ENCODE results near the gene ARID3B. TPM values are rescaled to one million over a fixed set of nuclear protein-coding genes. Genes with fewer than 3 reads are reported as not detected.

Gene ARID3B
- total RNA-seq, 1 experiment from 2014 or later, result 12.7 TPM

DNA sequence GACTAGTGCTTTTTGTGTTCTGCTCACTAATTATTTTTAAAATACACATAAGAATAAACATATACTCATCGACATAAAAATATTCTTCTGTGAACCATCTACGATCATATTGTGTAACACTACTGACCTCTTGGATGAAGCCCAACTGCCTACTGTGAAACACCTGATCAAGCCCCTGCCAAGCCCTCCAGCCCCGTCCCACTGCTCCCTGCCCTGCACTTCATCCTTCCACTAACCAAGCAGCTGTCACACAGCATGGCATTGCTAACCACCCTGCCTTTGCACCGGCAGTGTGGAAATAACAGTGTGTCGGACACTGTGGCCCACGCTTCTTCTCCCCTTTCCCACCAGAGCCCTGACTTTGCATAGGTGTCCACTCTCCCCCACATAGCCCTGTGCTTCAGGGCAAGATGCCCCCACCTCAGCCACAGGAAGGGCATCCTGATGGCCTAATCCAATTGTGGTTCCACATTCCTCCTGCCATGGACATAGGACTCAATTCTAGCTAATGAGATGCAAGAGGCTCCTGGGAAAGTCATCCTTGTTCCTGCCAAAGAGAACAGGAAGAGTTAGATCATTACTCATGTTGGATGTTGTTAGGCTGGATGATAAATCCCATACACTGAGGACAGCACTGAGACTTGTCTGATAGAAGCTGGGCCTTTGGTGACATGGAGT lies 35.0 kb upstream of the ARID3B start:
- TF ChIP-seq, protein P1, sequence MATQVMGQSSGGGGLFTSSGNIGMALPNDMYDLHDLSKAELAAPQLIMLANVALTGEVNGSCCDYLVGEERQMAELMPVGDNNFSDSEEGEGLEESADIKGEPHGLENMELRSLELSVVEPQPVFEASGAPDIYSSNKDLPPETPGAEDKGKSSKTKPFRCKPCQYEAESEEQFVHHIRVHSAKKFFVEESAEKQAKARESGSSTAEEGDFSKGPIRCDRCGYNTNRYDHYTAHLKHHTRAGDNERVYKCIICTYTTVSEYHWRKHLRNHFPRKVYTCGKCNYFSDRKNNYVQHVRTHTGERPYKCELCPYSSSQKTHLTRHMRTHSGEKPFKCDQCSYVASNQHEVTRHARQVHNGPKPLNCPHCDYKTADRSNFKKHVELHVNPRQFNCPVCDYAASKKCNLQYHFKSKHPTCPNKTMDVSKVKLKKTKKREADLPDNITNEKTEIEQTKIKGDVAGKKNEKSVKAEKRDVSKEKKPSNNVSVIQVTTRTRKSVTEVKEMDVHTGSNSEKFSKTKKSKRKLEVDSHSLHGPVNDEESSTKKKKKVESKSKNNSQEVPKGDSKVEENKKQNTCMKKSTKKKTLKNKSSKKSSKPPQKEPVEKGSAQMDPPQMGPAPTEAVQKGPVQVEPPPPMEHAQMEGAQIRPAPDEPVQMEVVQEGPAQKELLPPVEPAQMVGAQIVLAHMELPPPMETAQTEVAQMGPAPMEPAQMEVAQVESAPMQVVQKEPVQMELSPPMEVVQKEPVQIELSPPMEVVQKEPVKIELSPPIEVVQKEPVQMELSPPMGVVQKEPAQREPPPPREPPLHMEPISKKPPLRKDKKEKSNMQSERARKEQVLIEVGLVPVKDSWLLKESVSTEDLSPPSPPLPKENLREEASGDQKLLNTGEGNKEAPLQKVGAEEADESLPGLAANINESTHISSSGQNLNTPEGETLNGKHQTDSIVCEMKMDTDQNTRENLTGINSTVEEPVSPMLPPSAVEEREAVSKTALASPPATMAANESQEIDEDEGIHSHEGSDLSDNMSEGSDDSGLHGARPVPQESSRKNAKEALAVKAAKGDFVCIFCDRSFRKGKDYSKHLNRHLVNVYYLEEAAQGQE (IDR thresholded peaks at IDR 0.05; ENCODE audit: insufficient read depth in 1 of 2, low read depth in 2 of 2, low read length in 1 of 2), result no peak
- no peak for TF ChIP-seq SIN3A (IDR thresholded peaks at IDR 0.05; ENCODE audit: borderline replicate concordance, insufficient read depth, low read depth, low read length)
- DNase-seq (ENCODE audit: low read depth, low spot score), result no peak
- H3K36me3 ChIP-seq (ENCODE audit: control insufficient read depth, insufficient read depth, low read length), result no peaks in the 10 kb centered on the region
- H3K4me3 ChIP-seq (ENCODE audit: low read depth in 2 of 2, low read length in 2 of 2), result no peak overlapping the region
- ChIA-PET CTCF (no interaction called here), POLR2A (no interaction called here)
- H3K4me1 ChIP-seq (ENCODE audit: control insufficient read depth, insufficient read depth, low read length), result no peaks in the 10 kb centered on the region
- in situ Hi-C loops (cut with HindIII; ENCODE audit: low pct_unique_long_range_greater_than_20kb, low sequenced_read_pairs) (no loop called here), intact Hi-C loops (cut with micrococcal nuclease; ENCODE audit: unreplicated experiment) (no loop called here)
- ATAC-seq, result no peak
- no peak overlapping the region for H3K27ac ChIP-seq (ENCODE audit: low read length)
- no TSS peak for BruUV-seq (replicated peaks)
- H3K9me3 ChIP-seq (ENCODE audit: control insufficient read depth, insufficient read depth, low read depth, low read length), result no peaks in the 10 kb centered on the region
- no peaks in the 10 kb centered on the region for H3K27me3 ChIP-seq (ENCODE audit: control insufficient read depth, insufficient read depth, low read length)

GRCh38 chr15:74506515-74506840 lies 34.5 kb upstream of the ARID3B start:
- CTCF ChIA-PET, result no interaction called here
- TF ChIP-seq TCF7L2 (IDR thresholded peaks at IDR 0.05; ENCODE audit: low read depth, low read length), result no peak
- TF ChIP-seq, protein P2, sequence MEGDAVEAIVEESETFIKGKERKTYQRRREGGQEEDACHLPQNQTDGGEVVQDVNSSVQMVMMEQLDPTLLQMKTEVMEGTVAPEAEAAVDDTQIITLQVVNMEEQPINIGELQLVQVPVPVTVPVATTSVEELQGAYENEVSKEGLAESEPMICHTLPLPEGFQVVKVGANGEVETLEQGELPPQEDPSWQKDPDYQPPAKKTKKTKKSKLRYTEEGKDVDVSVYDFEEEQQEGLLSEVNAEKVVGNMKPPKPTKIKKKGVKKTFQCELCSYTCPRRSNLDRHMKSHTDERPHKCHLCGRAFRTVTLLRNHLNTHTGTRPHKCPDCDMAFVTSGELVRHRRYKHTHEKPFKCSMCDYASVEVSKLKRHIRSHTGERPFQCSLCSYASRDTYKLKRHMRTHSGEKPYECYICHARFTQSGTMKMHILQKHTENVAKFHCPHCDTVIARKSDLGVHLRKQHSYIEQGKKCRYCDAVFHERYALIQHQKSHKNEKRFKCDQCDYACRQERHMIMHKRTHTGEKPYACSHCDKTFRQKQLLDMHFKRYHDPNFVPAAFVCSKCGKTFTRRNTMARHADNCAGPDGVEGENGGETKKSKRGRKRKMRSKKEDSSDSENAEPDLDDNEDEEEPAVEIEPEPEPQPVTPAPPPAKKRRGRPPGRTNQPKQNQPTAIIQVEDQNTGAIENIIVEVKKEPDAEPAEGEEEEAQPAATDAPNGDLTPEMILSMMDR (IDR thresholded peaks at IDR 0.05), result no peak
- TF ChIP-seq POLR2AphosphoS5 (IDR thresholded peaks at IDR 0.05; ENCODE audit: low read depth, low read length), result no peak
- TF ChIP-seq SIN3A (IDR thresholded peaks at IDR 0.05; ENCODE audit: borderline replicate concordance, insufficient read depth, low read depth, low read length), result no peak
- TF ChIP-seq, protein P1 (IDR thresholded peaks at IDR 0.05; ENCODE audit: insufficient read depth in 1 of 2, low read depth in 2 of 2, low read length in 1 of 2), result no peak
- no peaks in the 10 kb centered on the region for H3K27me3 ChIP-seq (ENCODE audit: control insufficient read depth, insufficient read depth, low read length)
- DNase-seq (ENCODE audit: low read depth, low spot score), result no peak
- H3K9me3 ChIP-seq (ENCODE audit: control insufficient read depth, insufficient read depth, low read depth, low read length), result no peaks in the 10 kb centered on the region
- ATAC-seq, result no peak
- no peak overlapping the region for H3K4me3 ChIP-seq (ENCODE audit: low read depth in 2 of 2, low read length in 2 of 2)
- BruUV-seq (replicated peaks), result no TSS peak
- H3K4me1 ChIP-seq (ENCODE audit: control insufficient read depth, insufficient read depth, low read length), result no peaks in the 10 kb centered on the region
- in situ Hi-C loops (cut with HindIII; ENCODE audit: low pct_unique_long_range_greater_than_20kb, low sequenced_read_pairs), result no loop called here
- H3K36me3 ChIP-seq (ENCODE audit: control insufficient read depth, insufficient read depth, low read length), result no peaks in the 10 kb centered on the region
- POLR2A ChIA-PET, result no interaction called here
- no peak overlapping the region for H3K27ac ChIP-seq (ENCODE audit: low read length)
- intact Hi-C loops (cut with micrococcal nuclease; ENCODE audit: unreplicated experiment), result no loop called here

All from Panc1 (cell line).